ENCODE data around the gene BCCIP. TPM values are rescaled to one million over a fixed set of nuclear protein-coding genes. Genes with fewer than 3 reads are reported as not detected.
A peak's percentile ranks its signal among the peaks of the same experiment; 100 is the strongest.

Gene BCCIP
- polyA plus RNA-seq (2013, experiment 1 of 2): 44.6 TPM
- 43.8 TPM for polyA plus RNA-seq (2013, experiment 2 of 2)

GRCh38 chr10:125822878-125823662, at the start of gene BCCIP, which contains the start of gene UROS:
Gene BCCIP, plus strand, starts transcription at chr10:125823546. Its CDS starts 12 bp downstream, at chr10:125823558.
Gene UROS, minus strand, starts transcription at chr10:125823258. Its CDS starts 6,759 bp downstream, at chr10:125816499.
- peak; percentile 90 for DNase-seq
- peak within 1 kb of the TSS; percentile 99 for H3K9ac ChIP-seq (ENCODE audit: low read length)
- H3K4me3 ChIP-seq (ENCODE audit: insufficient read depth in 1 of 2, low read depth in 1 of 2, low read length in 2 of 2): peak within 1 kb of the TSS; percentile 94 to 100
- peak within 1 kb of the TSS; percentile 64 for H2BK15ac ChIP-seq (ENCODE audit: low read depth, poor library complexity, severe bottlenecking)
- peaks cover 0 to 24% of the 10 kb centered on the region in 2 experiments for H3K36me3 ChIP-seq (ENCODE audit: control insufficient read depth in 1 of 2, insufficient read depth in 2 of 2, low read depth in 1 of 2, low read length in 2 of 2)
- H2BK5ac ChIP-seq (ENCODE audit: low read depth, low read length, poor library complexity, severe bottlenecking): peak within 1 kb of the TSS; percentile 80
- peaks cover 9% of the 10 kb centered on the region for H3K4me1 ChIP-seq (ENCODE audit: control insufficient read depth, insufficient read depth, low read depth, low read length)
- H3K4ac ChIP-seq (ENCODE audit: low read depth in 1 of 2, low read length in 2 of 2): peak within 1 kb of the TSS; percentile 54 to 98
- H3K27ac ChIP-seq (ENCODE audit: low read length, poor library complexity, severe bottlenecking): peak within 1 kb of the TSS; percentile 69
- H2BK120ac ChIP-seq (ENCODE audit: low read depth, low read length): peak within 1 kb of the TSS; percentile 51
- H2AK5ac ChIP-seq (ENCODE audit: low read length, severe bottlenecking): peak within 1 kb of the TSS; percentile 19
- H3K79me1 ChIP-seq (replicated peaks; ENCODE audit: low read length, poor library complexity, severe bottlenecking): peaks cover 24% of the 10 kb centered on the region
- no peaks in the 10 kb centered on the region for H3K9me3 ChIP-seq (ENCODE audit: control insufficient read depth, low read length)
- peak within 1 kb of the TSS; percentile 90 for H4K91ac ChIP-seq (ENCODE audit: low read length)
- WGBS: under 1% methylated on average over 74 of the region's 74 CpGs
- H3K14ac ChIP-seq (ENCODE audit: low read length in 2 of 2): no peak within 1 kb of the TSS
- peak within 1 kb of the TSS in 1 of 2 experiments; percentile 99 for H2BK12ac ChIP-seq (ENCODE audit: low read length in 2 of 2)
- H3K27me3 ChIP-seq (ENCODE audit: control insufficient read depth in 1 of 2, insufficient read depth in 1 of 2, low read length in 2 of 2): no peaks in the 10 kb centered on the region
- H3K23ac ChIP-seq (ENCODE audit: low read length in 2 of 2): peak within 1 kb of the TSS in 1 of 2 experiments; percentile 81
- H3K4me2 ChIP-seq (ENCODE audit: low read length, poor library complexity, severe bottlenecking): peak within 1 kb of the TSS; percentile 90
- peak within 1 kb of the TSS; percentile 78 to 99 for H3K18ac ChIP-seq (ENCODE audit: low read depth in 1 of 2, low read length in 2 of 2)
- H2AFZ ChIP-seq (ENCODE audit: low read depth, low read length): peak within 1 kb of the TSS; percentile 84
- H4K8ac ChIP-seq (ENCODE audit: low read length): peak within 1 kb of the TSS; percentile 79

GRCh38 chr10:125773687-125774543, 49.4 kb upstream of the BCCIP start:
- Histone ChIP-seq H3K79me1 (replicated peaks; ENCODE audit: low read length, poor library complexity, severe bottlenecking) (no peaks in the 10 kb centered on the region), H3K9ac (ENCODE audit: low read length) (no peak overlapping the region), H2AFZ (ENCODE audit: low read depth, low read length) (no peak overlapping the region), H2BK12ac (ENCODE audit: low read length in 2 of 2) (no peak overlapping the region), H3K9me3 (ENCODE audit: control insufficient read depth, low read length) (no peaks in the 10 kb centered on the region), H3K14ac (ENCODE audit: low read length in 2 of 2) (no peak overlapping the region), H2AK5ac (ENCODE audit: low read length, severe bottlenecking) (no peak overlapping the region), H3K4me1 (ENCODE audit: control insufficient read depth, insufficient read depth, low read depth, low read length) (peaks cover 3% of the 10 kb centered on the region), H4K91ac (ENCODE audit: low read length) (no peak overlapping the region), H3K27ac (ENCODE audit: low read length, poor library complexity, severe bottlenecking) (no peak overlapping the region), H2BK120ac (ENCODE audit: low read depth, low read length) (no peak overlapping the region), H3K4me3 (ENCODE audit: insufficient read depth in 1 of 2, low read depth in 1 of 2, low read length in 2 of 2) (no peak overlapping the region), H3K4me2 (ENCODE audit: low read length, poor library complexity, severe bottlenecking) (no peak overlapping the region), H3K36me3 (ENCODE audit: control insufficient read depth in 1 of 2, insufficient read depth in 2 of 2, low read depth in 1 of 2, low read length in 2 of 2) (peaks cover 5 to 6% of the 10 kb centered on the region in 2 experiments), H4K8ac (ENCODE audit: low read length) (no peak overlapping the region), H2BK15ac (ENCODE audit: low read depth, poor library complexity, severe bottlenecking) (no peak overlapping the region), H3K27me3 (ENCODE audit: control insufficient read depth in 1 of 2, insufficient read depth in 1 of 2, low read length in 2 of 2) (peaks cover 13% of the 10 kb centered on the region in 2 experiments), H3K18ac (ENCODE audit: low read depth in 1 of 2, low read length in 2 of 2) (no peak overlapping the region), H2BK5ac (ENCODE audit: low read depth, low read length, poor library complexity, severe bottlenecking) (no peak overlapping the region), H3K4ac (ENCODE audit: low read depth in 1 of 2, low read length in 2 of 2) (no peak overlapping the region), H3K23ac (ENCODE audit: low read length in 2 of 2) (no peak overlapping the region)
- 96% methylated on average over 64 of the region's 75 CpGs for WGBS
- no peak for DNase-seq

GRCh38 chr10:125774581-125775191, 48.7 kb upstream of the BCCIP start:
- Histone ChIP-seq H3K18ac (ENCODE audit: low read depth in 1 of 2, low read length in 2 of 2) (no peak overlapping the region), H4K91ac (ENCODE audit: low read length) (peak overlapping the region; percentile 28), H2BK120ac (ENCODE audit: low read depth, low read length) (no peak overlapping the region), H2BK12ac (ENCODE audit: low read length in 2 of 2) (no peak overlapping the region), H2AFZ (ENCODE audit: low read depth, low read length) (no peak overlapping the region), H2AK5ac (ENCODE audit: low read length, severe bottlenecking) (no peak overlapping the region), H2BK5ac (ENCODE audit: low read depth, low read length, poor library complexity, severe bottlenecking) (no peak overlapping the region), H3K4ac (ENCODE audit: low read depth in 1 of 2, low read length in 2 of 2) (no peak overlapping the region), H3K4me1 (ENCODE audit: control insufficient read depth, insufficient read depth, low read depth, low read length) (peaks cover 3% of the 10 kb centered on the region), H3K27me3 (ENCODE audit: control insufficient read depth in 1 of 2, insufficient read depth in 1 of 2, low read length in 2 of 2) (peaks cover 13 to 14% of the 10 kb centered on the region in 2 experiments), H3K9ac (ENCODE audit: low read length) (no peak overlapping the region), H3K23ac (ENCODE audit: low read length in 2 of 2) (no peak overlapping the region), H4K8ac (ENCODE audit: low read length) (no peak overlapping the region), H3K27ac (ENCODE audit: low read length, poor library complexity, severe bottlenecking) (no peak overlapping the region), H2BK15ac (ENCODE audit: low read depth, poor library complexity, severe bottlenecking) (no peak overlapping the region), H3K14ac (ENCODE audit: low read length in 2 of 2) (no peak overlapping the region), H3K4me2 (ENCODE audit: low read length, poor library complexity, severe bottlenecking) (no peak overlapping the region), H3K79me1 (replicated peaks; ENCODE audit: low read length, poor library complexity, severe bottlenecking) (no peaks in the 10 kb centered on the region), H3K9me3 (ENCODE audit: control insufficient read depth, low read length) (no peaks in the 10 kb centered on the region), H3K4me3 (ENCODE audit: insufficient read depth in 1 of 2, low read depth in 1 of 2, low read length in 2 of 2) (no peak overlapping the region), H3K36me3 (ENCODE audit: control insufficient read depth in 1 of 2, insufficient read depth in 2 of 2, low read depth in 1 of 2, low read length in 2 of 2) (no peaks in the 10 kb centered on the region)
- DNase-seq: no peak
- 94% methylated on average over 32 of the region's 32 CpGs for WGBS

Measured in mesenchymal stem cell (in vitro differentiated cells and primary cell).